Thoracic aorta (tissue), 2 donors: ENCODE measurements around the gene MYH15. TPM values are rescaled to one million over a fixed set of nuclear protein-coding genes. Genes with fewer than 3 reads are reported as not detected.

Experiments used
- ATAC-seq: fragments of 150-250 bp; one replicate; pipeline ENCODE4 v1.8.0; 2017; ENCODE audit warnings: low read depth; ENCODE audit not compliant: insufficient number of reproducible peaks, low FRiP score
- DNase-seq: peaks from one replicate; pipeline ENCODE4 v3.0.0-alpha.2; 2020; ENCODE audit warnings: low spot score
- H3K27ac ChIP-seq, 2 donors: fragments of 200-600 bp; sonication (generic); 1 replicate in 1 of 2; 2 replicates in 1 of 2; pipeline ENCODE4 v1.5.1; 2016; ENCODE audit warnings: mild to moderate bottlenecking in 2 of 2, moderate library complexity in 2 of 2
- H3K27me3 ChIP-seq: fragments of 200-600 bp; sonication (generic); replicated peaks from 2 replicates; pipeline ENCODE4 v1.6.0; 2016; ENCODE audit warnings: mild to moderate bottlenecking; ENCODE audit not compliant: insufficient read depth
- H3K36me3 ChIP-seq: fragments of 200-600 bp; sonication (generic); one replicate; pipeline ENCODE4 v1.5.1; 2016
- H3K4me1 ChIP-seq, 2 donors: fragments of 200-600 bp; sonication (generic); 1 replicate in 1 of 2; 2 replicates in 1 of 2; pipeline versions ENCODE4 v1.5.1 to v1.6.0; 2016; ENCODE audit warnings: low read depth in 2 of 2, mild to moderate bottlenecking in 1 of 2; ENCODE audit not compliant: control insufficient read depth in 1 of 2
- H3K4me3 ChIP-seq: fragments of 200-600 bp; sonication (generic); 2 replicates; pipeline ENCODE4 v1.5.1; 2016; ENCODE audit warnings: mild to moderate bottlenecking
- H3K9me3 ChIP-seq: fragments of 200-600 bp; sonication (generic); 2 replicates; pipeline ENCODE4 v1.5.1; 2016
- CTCF ChIP-seq: fragments of 200-600 bp; sonication (generic); IDR thresholded peaks from one replicate; pipeline ENCODE4 v1.5.1; 2019; ENCODE audit warnings: antibody characterized with exemption
- total RNA-seq, 2 donors: library from RNA; depleted of rRNA; stranded (reverse); fragments of >200 nt; gene quantifications; one replicate each; pipeline versions ENCODE4 v1.1.0 to v1.2.3, GENCODE V29; 2016

The MYH15 gene
- total RNA-seq, 2 donors from 2014 or later, result 0.14 TPM; not detected in 1

GRCh38 chr3:108393128-108393900, 117.1 kb downstream of the MYH15 start:
- no peaks in the 10 kb centered on the region for H3K9me3 ChIP-seq
- ATAC-seq, result no peak
- peaks cover 0 to 9% of the 10 kb centered on the region in 2 donors for H3K4me1 ChIP-seq
- H3K27ac ChIP-seq, result no peak overlapping the region
- H3K27me3 ChIP-seq, result no peaks in the 10 kb centered on the region
- no peak for DNase-seq
- no peak overlapping the region for H3K4me3 ChIP-seq
- no peaks in the 10 kb centered on the region for H3K36me3 ChIP-seq
- TF ChIP-seq CTCF, result no peak

DNA sequence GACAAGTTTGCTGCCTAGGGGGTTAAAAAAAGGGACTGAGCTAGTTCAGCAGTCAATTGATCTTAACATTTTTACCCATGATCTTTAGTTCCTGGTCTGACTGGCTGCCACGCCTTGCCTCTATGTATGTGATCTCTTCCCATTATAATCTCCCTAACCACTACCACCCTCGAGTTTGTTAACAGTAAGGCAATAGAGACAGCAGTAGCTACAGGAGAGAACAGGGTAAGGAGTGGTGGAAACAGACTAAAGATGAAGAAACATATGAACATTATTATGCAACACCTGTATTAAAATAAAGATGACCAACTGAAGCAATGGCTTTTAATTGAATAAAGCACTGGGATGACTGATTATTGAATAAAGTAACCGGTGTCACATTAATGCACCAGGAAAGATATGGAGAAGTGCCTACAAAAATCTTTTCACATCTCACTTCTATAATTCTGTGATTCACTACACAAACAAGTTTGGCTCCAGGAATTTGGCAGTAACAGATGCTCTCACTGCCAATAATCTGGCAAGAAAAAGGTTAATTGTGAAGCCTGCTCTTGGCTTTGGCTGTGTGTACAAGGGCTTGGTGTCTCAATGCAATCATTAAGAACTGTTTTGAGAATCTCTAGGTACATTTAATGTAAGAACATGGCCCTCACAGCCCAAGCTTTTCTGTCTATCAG, 118.3 kb downstream of the MYH15 start:
- Histone ChIP-seq H3K9me3 (no peaks in the 10 kb centered on the region), H3K4me3 (no peak overlapping the region), H3K36me3 (no peaks in the 10 kb centered on the region), H3K27ac (no peak overlapping the region), H3K4me1 (peaks cover 0 to 9% of the 10 kb centered on the region in 2 donors), H3K27me3 (no peaks in the 10 kb centered on the region)
- no peak for ATAC-seq
- DNase-seq, result no peak
- TF ChIP-seq CTCF, result no peak

GRCh38 chr3:108389372-108389771, 121.0 kb downstream of the MYH15 start:
- H3K27ac ChIP-seq, result no peak overlapping the region
- TF ChIP-seq CTCF, result no peak
- no peaks in the 10 kb centered on the region for H3K27me3 ChIP-seq
- no peaks in the 10 kb centered on the region for H3K36me3 ChIP-seq
- DNase-seq, result no peak
- H3K4me3 ChIP-seq, result no peak overlapping the region
- peaks cover 0 to 9% of the 10 kb centered on the region in 2 donors for H3K4me1 ChIP-seq
- no peak for ATAC-seq
- H3K9me3 ChIP-seq, result no peaks in the 10 kb centered on the region

DNA sequence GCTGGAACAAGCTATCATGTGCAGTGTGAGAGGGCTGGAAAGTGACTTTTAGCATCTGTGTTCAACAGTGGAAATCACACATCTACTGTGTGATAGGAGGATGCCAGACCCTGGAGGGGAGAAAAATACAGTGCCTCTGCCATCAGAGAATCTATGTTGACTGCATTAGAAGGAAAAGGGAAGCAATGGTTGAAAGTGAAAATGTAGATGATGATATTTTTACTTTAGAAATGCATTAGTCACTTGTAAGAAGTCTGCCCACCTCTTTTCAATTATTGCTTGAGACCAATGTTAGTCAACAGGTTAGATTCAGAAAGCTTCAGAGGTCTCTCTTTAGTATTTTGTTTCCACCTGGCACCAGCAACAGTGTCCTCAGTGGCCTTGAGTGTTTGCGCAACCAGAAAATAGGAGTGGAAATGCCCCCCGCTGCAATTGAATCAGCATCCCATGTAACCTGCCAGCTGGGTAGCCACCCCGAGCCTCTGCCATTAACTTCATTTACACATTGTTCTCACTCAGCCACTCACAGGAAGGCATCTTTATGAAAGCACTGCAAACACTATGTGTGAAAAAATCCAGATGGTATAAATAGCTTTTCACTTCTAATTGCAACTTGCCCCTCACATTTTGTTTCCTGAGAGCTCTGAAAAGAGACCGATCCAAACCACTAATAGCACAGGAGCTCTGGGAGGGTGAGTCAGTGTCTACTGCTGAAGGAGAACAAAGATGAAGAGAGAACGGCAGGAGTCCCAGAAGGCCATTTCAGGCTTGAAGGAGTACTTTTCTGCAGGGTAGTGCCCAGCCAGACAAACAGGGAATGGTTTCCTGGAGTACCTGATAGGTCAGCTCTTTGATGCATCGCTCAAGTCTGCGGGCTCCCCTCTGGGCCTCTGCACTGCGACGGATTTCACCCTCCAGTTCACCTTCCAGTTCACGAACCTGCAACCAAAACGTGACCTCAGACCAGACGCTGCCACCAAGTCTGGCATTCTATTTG, 122.0 kb downstream of the MYH15 start:
- H3K27me3 ChIP-seq, result no peaks in the 10 kb centered on the region
- TF ChIP-seq CTCF, result no peak
- no peaks in the 10 kb centered on the region for H3K36me3 ChIP-seq
- DNase-seq, result no peak
- H3K27ac ChIP-seq, result no peak overlapping the region
- ATAC-seq, result no peak
- no peak overlapping the region for H3K4me3 ChIP-seq
- H3K9me3 ChIP-seq, result no peaks in the 10 kb centered on the region
- peaks cover 0 to 9% of the 10 kb centered on the region in 2 donors for H3K4me1 ChIP-seq
